Muscle of back (tissue), 11 donors: ENCODE data around the gene FMO5. TPM values are rescaled to one million over a fixed set of nuclear protein-coding genes. Genes with fewer than 3 reads are reported as not detected.
A peak's percentile ranks its signal among the peaks of the same experiment; 100 is the strongest.
"Not testable (repeated sequence)": the region's sequence is repeated elsewhere in the genome, so short reads cannot be mapped to it uniquely, and the experiment has no call there.

ENCODE experiments used
- DNase-seq, 3 donors: peaks; one replicate each; pipeline versions ENCODE4 v3.0.0 to v3.0.0-alpha.2; 2013
- polyA plus RNA-seq, 10 donors: library from polyadenylated mRNA; unstranded; fragments of 120-200 nt; gene quantifications; one replicate each; pipeline ENCODE4 v1.2.1, GENCODE V29; 2013; ENCODE audit not compliant: insufficient read length in 10 of 10

Gene FMO5
- polyA plus RNA-seq, 10 donors, result 1.8 to 3.2 (median 2.4) TPM

DNA sequence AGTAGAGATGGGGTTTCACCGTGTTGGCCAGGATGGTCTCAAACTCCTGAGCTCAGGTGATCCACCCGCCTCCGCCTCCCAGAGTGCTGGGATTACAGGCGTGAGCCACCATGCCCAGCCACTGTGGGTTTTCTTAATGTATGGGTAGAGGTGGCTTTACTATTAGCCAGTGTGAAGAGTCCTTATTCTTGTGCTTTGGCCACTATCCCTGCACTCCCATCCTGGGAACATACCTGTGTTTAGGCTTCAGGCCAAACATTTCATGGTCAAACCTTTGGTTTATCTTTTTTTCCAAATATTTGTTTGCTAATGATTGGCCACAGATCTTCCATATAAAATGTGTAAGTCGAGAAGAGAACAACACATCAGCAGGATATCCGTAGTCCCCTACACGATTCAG is 16.5 kb downstream of the FMO5 start:
- DNase-seq, result no peak

DNA sequence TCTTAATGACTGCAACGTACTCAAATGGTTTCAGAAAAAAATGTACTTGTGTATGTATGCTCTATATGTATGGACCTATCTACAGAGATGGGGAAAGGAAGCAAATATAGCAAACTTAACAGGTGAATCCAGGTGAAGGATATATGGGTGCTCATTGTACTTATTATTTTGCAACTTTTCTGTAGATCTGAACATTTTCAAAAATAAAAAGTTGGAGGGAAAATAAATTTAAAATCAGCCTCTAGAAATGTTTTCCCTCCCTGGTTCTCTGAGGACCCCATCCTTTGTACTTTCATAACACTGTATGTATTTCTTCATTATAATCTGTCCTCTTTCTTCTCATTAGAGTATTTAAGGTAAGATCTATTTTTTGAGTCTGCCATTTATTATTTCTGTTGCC is 17.9 kb downstream of the FMO5 start:
- DNase-seq, result no peak

- no peak for DNase-seq
Measured at GRCh38 chr1:147204080-147204479, 21.1 kb downstream of the FMO5 start.

GRCh38 chr1:147202576-147202975 is 22.6 kb downstream of the FMO5 start:
- DNase-seq, result no peak

DNA sequence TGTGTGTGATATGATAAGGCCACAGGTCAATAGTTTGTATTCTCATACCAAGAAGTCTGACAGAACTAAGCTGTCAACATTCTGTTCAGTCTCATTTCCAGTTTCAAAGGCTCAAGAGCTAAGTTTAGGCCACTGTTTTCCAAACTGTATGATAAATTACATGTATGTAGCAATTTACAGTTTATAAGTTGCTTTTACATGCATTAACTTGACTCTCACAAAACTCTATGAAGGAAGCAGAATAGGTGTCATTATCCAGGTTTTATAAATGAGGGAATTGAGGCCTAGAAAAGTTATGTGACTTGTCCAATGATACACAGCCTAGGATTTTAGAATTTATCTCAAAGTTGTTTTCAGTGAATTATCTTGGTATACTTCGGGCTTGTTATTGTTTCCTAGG is 23.4 kb downstream of the FMO5 start:
- no peak for DNase-seq

- DNase-seq, result no peak
Measured at GRCh38 chr1:147201276-147201675, 23.9 kb downstream of the FMO5 start.

DNA sequence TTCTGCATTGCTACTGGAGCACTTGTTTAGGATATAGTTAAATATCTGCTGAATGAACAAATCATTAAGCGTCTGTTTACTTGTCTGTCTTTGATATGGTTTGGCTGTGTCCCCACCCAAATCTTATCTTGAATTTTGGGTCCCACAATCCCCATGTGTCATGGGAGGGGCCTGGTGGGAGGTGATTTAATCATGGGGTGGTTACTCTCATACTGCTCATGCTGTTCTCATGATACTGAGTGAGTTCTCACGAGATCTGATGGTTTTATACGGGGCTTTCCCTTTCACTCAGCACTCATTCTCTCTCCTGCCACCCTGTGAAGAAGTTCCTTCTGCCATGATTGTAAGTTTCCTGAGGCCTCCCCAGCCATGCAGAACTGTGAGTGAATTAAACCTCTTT is 27.8 kb downstream of the FMO5 start:
- not testable (repeated sequence) for DNase-seq

- no peak for DNase-seq
Measured at GRCh38 chr1:147189514-147189913, 35.6 kb downstream of the FMO5 start.

GRCh38 chr1:147185432-147185831 is 39.7 kb downstream of the FMO5 start:
- no peak for DNase-seq

GRCh38 chr1:147177611-147178380 is 47.3 kb downstream of the FMO5 start:
- peak in 1 of 3 donors; percentile 19 for DNase-seq

DNA sequence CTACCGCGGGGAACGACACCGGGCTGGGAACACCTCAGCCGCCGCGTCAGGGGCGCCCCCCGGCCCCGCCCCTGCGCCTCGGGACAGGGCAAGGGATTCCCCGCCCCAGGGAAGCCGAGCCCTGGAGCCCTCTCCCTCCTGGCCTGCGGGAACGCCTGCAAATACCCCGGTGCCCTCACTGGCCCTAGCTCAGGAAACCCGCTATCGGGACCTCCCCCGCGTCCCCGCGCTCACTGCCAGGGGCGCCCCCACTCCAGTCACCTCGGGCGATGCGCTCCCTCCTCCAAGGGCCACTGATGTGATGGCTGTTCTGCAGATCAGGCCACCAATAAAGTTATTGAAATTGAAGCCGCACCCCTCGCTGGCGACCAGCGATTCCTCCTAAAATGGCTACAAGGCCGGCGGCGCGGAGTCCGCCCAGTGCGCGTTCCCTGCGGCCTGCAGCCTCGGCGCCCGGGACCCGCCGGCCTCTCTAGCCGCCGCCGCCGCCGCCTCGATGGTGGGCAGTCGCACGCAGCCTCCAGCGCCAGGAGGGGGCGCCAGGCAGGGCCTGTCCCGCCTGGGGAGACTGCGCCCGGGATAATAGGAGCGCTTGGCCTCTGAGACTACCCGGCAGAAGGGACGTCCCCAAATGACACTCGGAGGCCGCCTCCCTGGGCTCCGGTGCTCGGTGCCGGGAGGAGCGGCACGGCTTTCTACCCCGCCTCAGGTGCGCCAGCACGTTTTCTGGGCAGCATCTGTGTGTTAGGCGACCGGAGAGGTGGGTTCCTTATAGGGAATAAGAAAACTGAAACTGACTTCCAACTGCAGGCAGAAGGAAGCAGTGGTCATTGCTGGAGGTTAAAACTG is 52.7 kb downstream of the FMO5 start, which contains the start of gene PRKAB2:
Gene PRKAB2, minus strand, starts transcription at position 303 of the 849 bp plus-strand sequence. CDS start 326 bp downstream, outside the sequence.
- DNase-seq, result peak; percentile 96 to 99 (median 97)

- DNase-seq, result no peak
Measured at GRCh38 chr1:147171399-147172167, 53.6 kb downstream of the FMO5 start.

- DNase-seq, result no peak
Measured at GRCh38 chr1:147169840-147170674, 55.1 kb downstream of the FMO5 start.

DNA sequence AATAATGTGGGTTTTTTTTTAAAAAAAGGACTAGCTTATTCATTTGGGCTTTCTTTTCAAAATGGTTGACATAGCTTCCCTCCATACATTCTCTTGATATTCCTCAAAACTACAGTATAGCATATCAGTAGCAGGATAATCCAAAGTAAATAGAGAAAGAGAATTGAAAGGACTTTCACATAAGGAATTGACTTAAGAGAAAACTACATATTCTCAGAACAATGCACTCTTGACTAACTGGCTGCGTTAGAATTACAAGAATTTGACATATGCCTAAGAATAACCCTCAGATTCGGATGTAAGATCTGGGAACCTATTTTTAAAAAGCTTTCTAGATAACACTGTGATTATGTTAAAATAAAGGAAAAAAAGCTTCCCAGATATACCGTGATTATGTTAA is 56.0 kb downstream of the FMO5 start:
- no peak for DNase-seq

DNA sequence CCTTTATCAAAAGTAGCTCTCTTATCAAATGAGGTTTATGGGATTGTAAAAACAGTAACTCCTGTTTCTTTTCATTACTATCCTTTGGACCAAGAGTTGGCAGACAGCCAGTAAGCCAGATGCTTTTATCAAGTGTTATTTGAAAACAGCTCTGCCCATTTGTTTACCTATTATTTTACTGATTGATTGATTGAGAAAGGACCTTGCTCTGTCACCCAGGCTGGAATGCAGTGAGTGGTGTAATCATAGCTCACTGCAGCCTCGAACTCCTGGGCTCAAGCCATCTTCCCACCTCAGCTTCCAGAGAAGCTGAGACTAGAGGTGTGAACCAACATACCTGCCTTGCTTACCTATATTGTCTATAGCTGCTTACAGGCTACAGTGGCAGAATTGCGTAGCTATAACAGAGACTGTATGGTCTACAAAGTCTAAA is 56.5 kb downstream of the FMO5 start:
- DNase-seq, result peak in 1 of 3 donors; percentile 7

GRCh38 chr1:147167365-147167764 is 57.8 kb downstream of the FMO5 start:
- peak in 1 of 3 donors; percentile 87 for DNase-seq

- DNase-seq, result no peak
Measured at GRCh38 chr1:147163019-147163418, 62.1 kb downstream of the FMO5 start.

DNA sequence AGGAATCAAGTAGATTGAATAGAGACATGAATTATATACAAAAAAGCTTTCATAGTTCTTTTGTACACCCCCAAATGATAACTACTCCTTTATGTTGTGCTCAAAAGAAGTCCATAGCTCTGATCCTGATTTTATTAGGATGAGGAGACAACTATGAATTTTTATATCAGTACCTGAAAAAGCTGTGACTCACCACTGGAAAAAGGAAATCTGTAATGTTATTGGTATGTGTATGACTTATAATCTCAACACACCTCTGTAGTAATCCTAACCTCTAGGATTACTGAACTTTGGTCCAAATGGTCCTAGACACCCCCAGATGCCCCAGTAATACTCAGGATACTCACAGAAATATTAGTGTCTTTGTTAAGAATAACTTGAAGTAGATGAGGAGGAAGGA is 63.0 kb downstream of the FMO5 start:
- DNase-seq, result no peak

GRCh38 chr1:147157116-147157515 is 68.0 kb downstream of the FMO5 start:
- DNase-seq, result not testable (repeated sequence)

DNA sequence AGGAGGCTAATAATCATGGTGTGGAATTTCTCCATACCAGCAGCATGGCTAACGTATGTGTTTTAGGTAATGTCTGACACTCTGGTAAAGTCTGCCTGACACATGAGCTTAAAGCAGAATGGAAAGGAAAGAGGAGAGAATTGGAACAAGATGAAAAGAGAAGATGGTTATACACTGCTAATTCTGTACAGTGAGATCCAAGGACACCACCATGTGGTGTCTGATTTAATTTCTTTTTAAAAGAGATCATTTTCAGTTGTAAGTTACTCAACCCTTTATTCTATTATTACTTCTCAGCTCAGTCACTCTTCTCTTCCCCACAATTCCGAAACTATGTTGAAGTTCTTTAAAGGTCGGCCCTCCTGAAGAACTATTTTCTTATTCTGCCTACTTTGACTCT is 68.5 kb downstream of the FMO5 start:
- no peak for DNase-seq

- no peak for DNase-seq
Measured at GRCh38 chr1:147152772-147153171, 72.4 kb downstream of the FMO5 start.
